ENCODE results near the gene HACD4. TPM values are rescaled to one million over a fixed set of nuclear protein-coding genes. Genes with fewer than 3 reads are reported as not detected.

The HACD4 gene
- polyA plus RNA-seq, 1 donor (not counting 4 experiments of a cell fraction or from before 2014, with no cell fraction given): 10.4 TPM

- DNase-seq (ENCODE audit: low read depth, low spot score) (no peak), FAIRE-seq (no peak)
- Histone ChIP-seq H3K27ac (ENCODE audit: control insufficient read depth, insufficient read depth, low read length) (no peak overlapping the region), H3K27me3 (ENCODE audit: control insufficient read depth, extremely low read depth, insufficient read depth, low read length) (no peaks in the 10 kb centered on the region), H3K9ac (ENCODE audit: control insufficient read depth, extremely low read depth, insufficient read depth, low read length) (no peak overlapping the region), H4K20me1 (ENCODE audit: control insufficient read depth, extremely low read depth, insufficient read depth, low read length) (no peaks in the 10 kb centered on the region), H3K4me2 (ENCODE audit: control insufficient read depth, extremely low read depth, insufficient read depth, low read depth, low read length) (no peak overlapping the region), H3K9me1 (ENCODE audit: control insufficient read depth, extremely low read depth, insufficient read depth, low read length) (no peaks in the 10 kb centered on the region), H3K36me3 (ENCODE audit: control insufficient read depth in 2 of 2, extremely low read depth in 1 of 2, insufficient read depth in 2 of 2, low read length in 2 of 2) (peaks cover 0 to 2% of the 10 kb centered on the region in 2 experiments), H3K4me1 (ENCODE audit: control insufficient read depth, extremely low read depth, insufficient read depth, low read length) (no peaks in the 10 kb centered on the region), H3K4me3 (ENCODE audit: control insufficient read depth in 2 of 3, extremely low read depth in 1 of 3, insufficient read depth in 2 of 3, low read depth in 1 of 3, low read length in 3 of 3) (no peak overlapping the region), H3K79me2 (ENCODE audit: control insufficient read depth, insufficient read depth, low read length) (no peaks in the 10 kb centered on the region), H2AFZ (ENCODE audit: control insufficient read depth, low read length) (no peak overlapping the region), H3K9me3 (ENCODE audit: control insufficient read depth, low read depth, low read length) (no peaks in the 10 kb centered on the region)
- TF ChIP-seq EZH2 (IDR thresholded peaks at IDR 0.05; ENCODE audit: low read length): no peak
- TF ChIP-seq, protein P1, sequence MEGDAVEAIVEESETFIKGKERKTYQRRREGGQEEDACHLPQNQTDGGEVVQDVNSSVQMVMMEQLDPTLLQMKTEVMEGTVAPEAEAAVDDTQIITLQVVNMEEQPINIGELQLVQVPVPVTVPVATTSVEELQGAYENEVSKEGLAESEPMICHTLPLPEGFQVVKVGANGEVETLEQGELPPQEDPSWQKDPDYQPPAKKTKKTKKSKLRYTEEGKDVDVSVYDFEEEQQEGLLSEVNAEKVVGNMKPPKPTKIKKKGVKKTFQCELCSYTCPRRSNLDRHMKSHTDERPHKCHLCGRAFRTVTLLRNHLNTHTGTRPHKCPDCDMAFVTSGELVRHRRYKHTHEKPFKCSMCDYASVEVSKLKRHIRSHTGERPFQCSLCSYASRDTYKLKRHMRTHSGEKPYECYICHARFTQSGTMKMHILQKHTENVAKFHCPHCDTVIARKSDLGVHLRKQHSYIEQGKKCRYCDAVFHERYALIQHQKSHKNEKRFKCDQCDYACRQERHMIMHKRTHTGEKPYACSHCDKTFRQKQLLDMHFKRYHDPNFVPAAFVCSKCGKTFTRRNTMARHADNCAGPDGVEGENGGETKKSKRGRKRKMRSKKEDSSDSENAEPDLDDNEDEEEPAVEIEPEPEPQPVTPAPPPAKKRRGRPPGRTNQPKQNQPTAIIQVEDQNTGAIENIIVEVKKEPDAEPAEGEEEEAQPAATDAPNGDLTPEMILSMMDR (optimal IDR thresholded peaks at IDR 0.05 in 1 of 3, IDR thresholded peaks at IDR 0.05 in 1 of 3, conservative IDR thresholded peaks at IDR 0.05 in 1 of 3; ENCODE audit: extremely low read depth in 1 of 3, insufficient read depth in 2 of 3, low read length in 3 of 3): no peak
- dilution Hi-C loops (cut with MboI; ENCODE audit: extremely low pct_ligation_motif_present, low sequenced_read_pairs): no loop called here
These were observed 29.4 kb downstream of the HACD4 start for GRCh38 chr9:21002040-21002439.

DNA sequence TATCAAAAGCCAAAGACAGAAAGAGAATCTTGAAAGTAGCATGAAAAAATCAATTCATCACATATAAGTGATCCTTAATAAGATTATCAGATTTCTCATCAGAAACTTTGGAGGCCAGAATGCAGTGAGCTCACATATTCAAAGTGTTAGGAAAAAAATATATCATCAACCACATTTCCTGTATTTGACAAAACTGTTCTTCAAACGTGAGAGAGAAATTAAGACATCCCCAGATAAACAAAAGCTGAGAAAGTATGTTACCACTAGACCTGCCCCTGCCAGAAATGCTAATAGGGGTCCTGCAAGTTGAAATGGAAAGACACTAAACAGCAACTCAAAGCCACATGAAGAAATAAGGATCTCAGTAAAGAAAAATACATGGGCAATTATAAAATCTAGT, 29.9 kb downstream of the HACD4 start:
- no peak for DNase-seq (ENCODE audit: low read depth, low spot score)
- Histone ChIP-seq H3K4me1 (ENCODE audit: control insufficient read depth, extremely low read depth, insufficient read depth, low read length) (no peaks in the 10 kb centered on the region), H3K9me1 (ENCODE audit: control insufficient read depth, extremely low read depth, insufficient read depth, low read length) (no peaks in the 10 kb centered on the region), H3K27ac (ENCODE audit: control insufficient read depth, insufficient read depth, low read length) (no peak overlapping the region), H3K79me2 (ENCODE audit: control insufficient read depth, insufficient read depth, low read length) (no peaks in the 10 kb centered on the region), H4K20me1 (ENCODE audit: control insufficient read depth, extremely low read depth, insufficient read depth, low read length) (no peaks in the 10 kb centered on the region), H2AFZ (ENCODE audit: control insufficient read depth, low read length) (no peak overlapping the region), H3K9me3 (ENCODE audit: control insufficient read depth, low read depth, low read length) (no peaks in the 10 kb centered on the region), H3K9ac (ENCODE audit: control insufficient read depth, extremely low read depth, insufficient read depth, low read length) (no peak overlapping the region), H3K27me3 (ENCODE audit: control insufficient read depth, extremely low read depth, insufficient read depth, low read length) (no peaks in the 10 kb centered on the region), H3K36me3 (ENCODE audit: control insufficient read depth in 2 of 2, extremely low read depth in 1 of 2, insufficient read depth in 2 of 2, low read length in 2 of 2) (peaks cover 0 to 2% of the 10 kb centered on the region in 2 experiments), H3K4me2 (ENCODE audit: control insufficient read depth, extremely low read depth, insufficient read depth, low read depth, low read length) (no peak overlapping the region), H3K4me3 (ENCODE audit: control insufficient read depth in 2 of 3, extremely low read depth in 1 of 3, insufficient read depth in 2 of 3, low read depth in 1 of 3, low read length in 3 of 3) (no peak overlapping the region)
- TF ChIP-seq, protein P1 (optimal IDR thresholded peaks at IDR 0.05 in 1 of 3, IDR thresholded peaks at IDR 0.05 in 1 of 3, conservative IDR thresholded peaks at IDR 0.05 in 1 of 3; ENCODE audit: extremely low read depth in 1 of 3, insufficient read depth in 2 of 3, low read length in 3 of 3): no peak
- no peak for TF ChIP-seq EZH2 (IDR thresholded peaks at IDR 0.05; ENCODE audit: low read length)
- dilution Hi-C loops (cut with MboI; ENCODE audit: extremely low pct_ligation_motif_present, low sequenced_read_pairs): no loop called here
- FAIRE-seq: no peak
